GM12891 (cell line): ENCODE data around the gene JUND.

Source experiments
- POLR2A ChIP-seq: IDR thresholded peaks from 2 replicates; pipeline ENCODE4 v1.6.1; 2011; ENCODE audit warnings: low read depth, low read length, control low read depth
- POLR2AphosphoS5 ChIP-seq: IDR thresholded peaks from 2 replicates; pipeline ENCODE4 v1.6.1; 2011; ENCODE audit warnings: low read depth, low read length, control low read depth
- TAF1 ChIP-seq: IDR thresholded peaks from 2 replicates; pipeline ENCODE4 v1.6.1; 2011; ENCODE audit warnings: low read depth, low read length, control low read depth

- TF ChIP-seq POLR2A (peak; percentile 28), TAF1 (peak; percentile 66; the same call in 1 of the 2 replicates), POLR2AphosphoS5 (no peak)
Observed at GRCh38 chr19:18291590-18292461, 10.4 kb upstream of the JUND start.
